Stimulated activated effector memory CD8-positive, alpha-beta T cell treated with anti-CD3 and anti-CD28 coated beads, Interleukin-12 subunit alpha, Interleukin-12 subunit beta, amount 100 ng/mL, for 72 hours (primary cell): ENCODE measurements around the gene ALPI.
"Not testable (repeated sequence)": the region's sequence is repeated elsewhere in the genome, so short reads cannot be mapped to it uniquely, and the experiment has no call there.

Source experiments
- ATAC-seq: fragments of 150-1000 bp; cut with Tn5 transposase; 2 replicates; pipeline ENCODE4 v1.10.0; 2021
- DNase-seq, 2 donors: peaks; one replicate each; pipeline ENCODE4 v3.0.0; 2021 to 2022; ENCODE audit warnings: low spot score in 2 of 2
- H3K27ac Mint-ChIP-seq: one replicate; pipeline ENCODE4 v1.8.0; 2022; ENCODE audit warnings: mild to moderate bottlenecking, mixed read lengths
- H3K36me3 Mint-ChIP-seq: one replicate; pipeline ENCODE4 v1.8.0; 2022; ENCODE audit warnings: mild to moderate bottlenecking, mixed read lengths
- H3K4me1 Mint-ChIP-seq: one replicate; pipeline ENCODE4 v1.8.0; 2022; ENCODE audit warnings: mixed read lengths
- H3K4me3 Mint-ChIP-seq: one replicate; pipeline ENCODE4 v1.8.0; 2022; ENCODE audit warnings: mild to moderate bottlenecking, mixed read lengths
- H3K9me3 Mint-ChIP-seq: one replicate; pipeline ENCODE4 v1.8.0; 2022; ENCODE audit warnings: mixed read lengths

ALPI gene

GRCh38 chr2:232435375-232435648 lies 20.6 kb upstream of the ALPI start:
- no peaks in the 10 kb centered on the region for H3K9me3 Mint-ChIP-seq
- H3K27ac Mint-ChIP-seq = peak overlapping the region; percentile 60
- no peak overlapping the region for H3K4me3 Mint-ChIP-seq
- H3K36me3 Mint-ChIP-seq = no peaks in the 10 kb centered on the region
- H3K4me1 Mint-ChIP-seq = peaks cover 7% of the 10 kb centered on the region
- DNase-seq = no peak
- ATAC-seq = no peak

GRCh38 chr2:232435805-232436204 lies 20.1 kb upstream of the ALPI start:
- no peak for DNase-seq
- no peak overlapping the region for H3K27ac Mint-ChIP-seq
- peaks cover 10% of the 10 kb centered on the region for H3K4me1 Mint-ChIP-seq
- H3K9me3 Mint-ChIP-seq = no peaks in the 10 kb centered on the region
- ATAC-seq = no peak
- no peak overlapping the region for H3K4me3 Mint-ChIP-seq
- H3K36me3 Mint-ChIP-seq = no peaks in the 10 kb centered on the region

GRCh38 chr2:232436381-232437194 lies 19.4 kb upstream of the ALPI start:
- no peaks in the 10 kb centered on the region for H3K9me3 Mint-ChIP-seq
- no peak overlapping the region for H3K4me3 Mint-ChIP-seq
- no peak for DNase-seq
- H3K27ac Mint-ChIP-seq = no peak overlapping the region
- ATAC-seq = no peak
- peaks cover 10% of the 10 kb centered on the region for H3K4me1 Mint-ChIP-seq
- no peaks in the 10 kb centered on the region for H3K36me3 Mint-ChIP-seq

- ATAC-seq = no peak
- Mint-ChIP-seq H3K4me3 (no peak overlapping the region), H3K4me1 (peaks cover 10% of the 10 kb centered on the region), H3K9me3 (no peaks in the 10 kb centered on the region), H3K27ac (no peak overlapping the region), H3K36me3 (no peaks in the 10 kb centered on the region)
- DNase-seq = no peak
Measured at GRCh38 chr2:232437195-232437571, 18.8 kb upstream of the ALPI start.

GRCh38 chr2:232438091-232438490 lies 17.9 kb upstream of the ALPI start:
- no peak for DNase-seq
- Mint-ChIP-seq H3K9me3 (no peaks in the 10 kb centered on the region), H3K27ac (no peak overlapping the region), H3K36me3 (no peaks in the 10 kb centered on the region), H3K4me3 (no peak overlapping the region), H3K4me1 (peaks cover 10% of the 10 kb centered on the region)
- ATAC-seq = no peak

- Mint-ChIP-seq H3K4me1 (peaks cover 10% of the 10 kb centered on the region), H3K27ac (no peak overlapping the region), H3K36me3 (no peaks in the 10 kb centered on the region), H3K4me3 (no peak overlapping the region), H3K9me3 (no peaks in the 10 kb centered on the region)
- DNase-seq (peak in 1 of 2 donors; percentile 73), ATAC-seq (peak; percentile 33)
Measured at GRCh38 chr2:232438951-232439757, 16.8 kb upstream of the ALPI start.

- H3K9me3 Mint-ChIP-seq = no peaks in the 10 kb centered on the region
- no peaks in the 10 kb centered on the region for H3K36me3 Mint-ChIP-seq
- DNase-seq = no peak
- no peak overlapping the region for H3K4me3 Mint-ChIP-seq
- H3K4me1 Mint-ChIP-seq = peaks cover 10% of the 10 kb centered on the region
- H3K27ac Mint-ChIP-seq = no peak overlapping the region
- no peak for ATAC-seq
Measured at GRCh38 chr2:232439758-232440135, 16.2 kb upstream of the ALPI start.

- peaks cover 10% of the 10 kb centered on the region for H3K4me1 Mint-ChIP-seq
- H3K27ac Mint-ChIP-seq, H3K4me3 Mint-ChIP-seq, H3K9me3 Mint-ChIP-seq, H3K36me3 Mint-ChIP-seq: not testable (repeated sequence)
- peak; percentile 90 to 96 for DNase-seq
- peak; percentile 80 for ATAC-seq
Measured at GRCh38 chr2:232440220-232441018, 15.5 kb upstream of the ALPI start.

GRCh38 chr2:232441147-232441651 lies 14.8 kb upstream of the ALPI start:
- no peak overlapping the region for H3K4me3 Mint-ChIP-seq
- DNase-seq = no peak
- ATAC-seq = no peak
- H3K36me3 Mint-ChIP-seq = no peaks in the 10 kb centered on the region
- no peaks in the 10 kb centered on the region for H3K9me3 Mint-ChIP-seq
- no peak overlapping the region for H3K27ac Mint-ChIP-seq
- peaks cover 10% of the 10 kb centered on the region for H3K4me1 Mint-ChIP-seq

- not testable (repeated sequence) for H3K36me3 Mint-ChIP-seq, DNase-seq, H3K27ac Mint-ChIP-seq, ATAC-seq, H3K9me3 Mint-ChIP-seq, H3K4me3 Mint-ChIP-seq
- peaks cover 10% of the 10 kb centered on the region for H3K4me1 Mint-ChIP-seq
Measured at GRCh38 chr2:232441922-232442321, 14.0 kb upstream of the ALPI start.

GRCh38 chr2:232442431-232442830 lies 13.5 kb upstream of the ALPI start:
- not testable (repeated sequence) for ATAC-seq, H3K9me3 Mint-ChIP-seq, H3K27ac Mint-ChIP-seq, DNase-seq, H3K4me3 Mint-ChIP-seq, H3K36me3 Mint-ChIP-seq
- peaks cover 10% of the 10 kb centered on the region for H3K4me1 Mint-ChIP-seq

- not testable (repeated sequence) for H3K27ac Mint-ChIP-seq, DNase-seq, H3K36me3 Mint-ChIP-seq, ATAC-seq, H3K9me3 Mint-ChIP-seq, H3K4me3 Mint-ChIP-seq
- H3K4me1 Mint-ChIP-seq = peaks cover 10% of the 10 kb centered on the region
Measured at GRCh38 chr2:232443047-232443446, 12.9 kb upstream of the ALPI start.

GRCh38 chr2:232443669-232444408 lies 12.1 kb upstream of the ALPI start:
- H3K36me3 Mint-ChIP-seq, H3K27ac Mint-ChIP-seq, DNase-seq, H3K4me3 Mint-ChIP-seq, ATAC-seq, H3K9me3 Mint-ChIP-seq: not testable (repeated sequence)
- H3K4me1 Mint-ChIP-seq = peaks cover 10% of the 10 kb centered on the region

- no peak overlapping the region for H3K4me3 Mint-ChIP-seq
- H3K36me3 Mint-ChIP-seq = no peaks in the 10 kb centered on the region
- ATAC-seq (peak; percentile 68), DNase-seq (peak; percentile 63 to 83)
- peaks cover 10% of the 10 kb centered on the region for H3K4me1 Mint-ChIP-seq
- H3K27ac Mint-ChIP-seq = no peak overlapping the region
- no peaks in the 10 kb centered on the region for H3K9me3 Mint-ChIP-seq
Measured at GRCh38 chr2:232444409-232445148, 11.4 kb upstream of the ALPI start.
